ENCODE results near the gene BRMS1. TPM values are rescaled to one million over a fixed set of nuclear protein-coding genes. Genes with fewer than 3 reads are reported as not detected.
A peak's percentile ranks its signal among the peaks of the same experiment; 100 is the strongest.
"Not testable (repeated sequence)": the region's sequence is repeated elsewhere in the genome, so short reads cannot be mapped to it uniquely, and the experiment has no call there.

Gene BRMS1
- total RNA-seq, 1 donor from 2014 or later, result 14.6 TPM

- peak; percentile 88 for DNase-seq (ENCODE audit: low spot score)
- intact Hi-C loops (cut with DNase I), result loop anchor here (1.0 kb wide), 1 partner anchor 16 kb away; no protein-coding TSS in a partner anchor
These were observed 16.4 kb downstream of the BRMS1 start for GRCh38 chr11:66328302-66329144.

GRCh38 chr11:66328031-66328301 is 16.9 kb downstream of the BRMS1 start:
- intact Hi-C loops (cut with DNase I), result loop anchor here (1.0 kb wide), 1 partner anchor 16 kb away; no protein-coding TSS in a partner anchor
- no peak for DNase-seq (ENCODE audit: low spot score)

- DNase-seq (ENCODE audit: low spot score), result no peak
- intact Hi-C loops (cut with DNase I), result loop anchor here (1.0 kb wide), 1 partner anchor 15 kb away; no protein-coding TSS in a partner anchor
These were observed 17.5 kb downstream of the BRMS1 start for GRCh38 chr11:66327171-66328030.

- peak; percentile 90 for DNase-seq (ENCODE audit: low spot score)
- intact Hi-C loops (cut with DNase I), result no loop called here
These were observed 18.4 kb downstream of the BRMS1 start for GRCh38 chr11:66326261-66327111.

GRCh38 chr11:66325263-66325671 is 19.6 kb downstream of the BRMS1 start:
- intact Hi-C loops (cut with DNase I), result no loop called here
- no peak for DNase-seq (ENCODE audit: low spot score)

GRCh38 chr11:66324664-66325063 is 20.2 kb downstream of the BRMS1 start:
- intact Hi-C loops (cut with DNase I), result no loop called here
- DNase-seq (ENCODE audit: low spot score), result no peak

GRCh38 chr11:66323684-66324083 is 21.2 kb downstream of the BRMS1 start:
- no peak for DNase-seq (ENCODE audit: low spot score)
- intact Hi-C loops (cut with DNase I), result no loop called here

GRCh38 chr11:66322732-66323427 is 22.0 kb downstream of the BRMS1 start:
- intact Hi-C loops (cut with DNase I), result no loop called here
- no peak for DNase-seq (ENCODE audit: low spot score)

GRCh38 chr11:66321606-66322005 is 23.3 kb downstream of the BRMS1 start:
- DNase-seq (ENCODE audit: low spot score), result no peak
- intact Hi-C loops (cut with DNase I), result no loop called here

- intact Hi-C loops (cut with DNase I); DNase-seq (ENCODE audit: low spot score): not testable (repeated sequence)
These were observed 24.2 kb downstream of the BRMS1 start for GRCh38 chr11:66320748-66321147.

- intact Hi-C loops (cut with DNase I); DNase-seq (ENCODE audit: low spot score): not testable (repeated sequence)
These were observed 24.6 kb downstream of the BRMS1 start for GRCh38 chr11:66320289-66320688.

GRCh38 chr11:66318600-66318970 is 26.3 kb downstream of the BRMS1 start:
- DNase-seq (ENCODE audit: low spot score), result no peak
- intact Hi-C loops (cut with DNase I), result no loop called here

- intact Hi-C loops (cut with DNase I), result no loop called here
- DNase-seq (ENCODE audit: low spot score), result no peak
These were observed 26.9 kb downstream of the BRMS1 start for GRCh38 chr11:66317723-66318599.

- DNase-seq (ENCODE audit: low spot score), result no peak
- intact Hi-C loops (cut with DNase I), result no loop called here
These were observed 27.6 kb downstream of the BRMS1 start for GRCh38 chr11:66317322-66317722.

GRCh38 chr11:66316849-66317251 is 28.1 kb downstream of the BRMS1 start, which contains the start of gene CD248:
TSS of gene CD248 (minus strand) at chr11:66317044. CDS start at chr11:66317027, 17 bp downstream.
- intact Hi-C loops (cut with DNase I), result no loop called here
- DNase-seq (ENCODE audit: low spot score), result peak; percentile 85

GRCh38 chr11:66315921-66316811 is 28.7 kb downstream of the BRMS1 start:
- DNase-seq (ENCODE audit: low spot score), result no peak
- intact Hi-C loops (cut with DNase I), result no loop called here

- intact Hi-C loops (cut with DNase I), result no loop called here
- DNase-seq (ENCODE audit: low spot score), result no peak
These were observed 29.4 kb downstream of the BRMS1 start for GRCh38 chr11:66315498-66315885.
